GM23338 (cell line): ENCODE data around the gene CA12. TPM values are rescaled to one million over a fixed set of nuclear protein-coding genes. Genes with fewer than 3 reads are reported as not detected.

Experiments
- ATAC-seq: fragments of 200-7000 bp; cut with Tn5 transposase; 3 replicates; pipeline ENCODE4 v1.9.1; 2020
- DNase-seq: peaks from one replicate; pipeline ENCODE4 v3.0.0-alpha.2; 2015; ENCODE audit warnings: low spot score
- H2AFZ ChIP-seq: fragments of 200-600 bp; sonication (generic); 2 replicates; pipeline ENCODE4 v1.8.0; 2016; ENCODE audit warnings: antibody characterized with exemption, mild to moderate bottlenecking, moderate library complexity
- H3F3A ChIP-seq: fragments of 200-600 bp; sonication (generic); replicated peaks from 2 replicates; pipeline ENCODE4 v1.8.0; 2017; ENCODE audit warnings: antibody characterized with exemption, mixed run types, low read depth
- H3K27ac ChIP-seq: fragments of 200-600 bp; sonication (generic); 2 replicates; pipeline ENCODE4 v1.6.1; 2016; ENCODE audit warnings: low read depth
- H3K27me3 ChIP-seq: fragments of 200-600 bp; sonication (generic); 2 replicates; pipeline ENCODE4 v1.8.0; 2016; ENCODE audit warnings: mild to moderate bottlenecking, mixed run types, moderate library complexity; ENCODE audit not compliant: insufficient read depth
- H3K36me3 ChIP-seq: fragments of 200-600 bp; sonication (generic); 2 replicates; pipeline ENCODE4 v1.8.0; 2016; ENCODE audit warnings: mild to moderate bottlenecking; ENCODE audit not compliant: insufficient read depth
- H3K4me1 ChIP-seq: fragments of 200-600 bp; sonication (generic); 2 replicates; pipeline ENCODE4 v1.8.0; 2016; ENCODE audit warnings: mild to moderate bottlenecking, moderate library complexity; ENCODE audit not compliant: insufficient read depth
- H3K4me2 ChIP-seq: fragments of 200-600 bp; sonication (generic); 2 replicates; pipeline ENCODE4 v1.7.1; 2017; ENCODE audit warnings: mixed run types
- H3K4me3 ChIP-seq: fragments of 200-600 bp; sonication (generic); 2 replicates; pipeline ENCODE4 v1.6.1; 2016; ENCODE audit warnings: mixed run types
- H3K79me2 ChIP-seq: fragments of 200-600 bp; sonication (generic); replicated peaks from 2 replicates; pipeline ENCODE4 v1.8.0; 2017; ENCODE audit warnings: mild to moderate bottlenecking; ENCODE audit not compliant: insufficient read depth
- H3K9me2 ChIP-seq: fragments of 200-600 bp; sonication (generic); 2 replicates; pipeline ENCODE4 v1.8.0; 2017; ENCODE audit not compliant: insufficient read depth
- H4K20me1 ChIP-seq: fragments of 200-600 bp; sonication (generic); replicated peaks from 2 replicates; pipeline ENCODE4 v1.8.0; 2017; ENCODE audit warnings: mild to moderate bottlenecking; ENCODE audit not compliant: insufficient read depth
- H3K27ac Mint-ChIP-seq: 2 replicates; pipeline ENCODE4 v1.8.0; 2020; ENCODE audit warnings: inconsistent platforms, mild to moderate bottlenecking, moderate library complexity, mixed read lengths
- H3K27me3 Mint-ChIP-seq: 3 replicates; pipeline ENCODE4 v1.8.0; 2022; ENCODE audit warnings: low read depth, mild to moderate bottlenecking, moderate library complexity, mixed read lengths, inconsistent platforms; ENCODE audit not compliant: insufficient read depth, poor library complexity
- H3K36me3 Mint-ChIP-seq: 3 replicates; pipeline ENCODE4 v1.8.0; 2021; ENCODE audit warnings: low read depth, mild to moderate bottlenecking, inconsistent platforms, moderate library complexity, mixed read lengths
- H3K4me1 Mint-ChIP-seq: 3 replicates; pipeline ENCODE4 v1.8.0; 2020; ENCODE audit warnings: mild to moderate bottlenecking, inconsistent platforms, mixed read lengths
- H3K4me3 Mint-ChIP-seq: 3 replicates; pipeline ENCODE4 v1.8.0; 2021; ENCODE audit warnings: moderate library complexity, mild to moderate bottlenecking, inconsistent platforms, mixed read lengths
- H3K9me3 Mint-ChIP-seq: 3 replicates; pipeline ENCODE4 v1.8.0; 2020; ENCODE audit warnings: moderate library complexity, mild to moderate bottlenecking, inconsistent platforms, mixed read lengths
- CREB1 ChIP-seq: fragments of 250-450 bp; sonication (Bioruptor Pico); IDR thresholded peaks from 2 replicates; pipeline ENCODE4 v1.5.0; 2020; ENCODE audit warnings: low read depth, mild to moderate bottlenecking, moderate library complexity
- EZH2 ChIP-seq: fragments of 200-600 bp; sonication (generic); IDR thresholded peaks from one replicate; pipeline ENCODE4 v1.8.0; 2017; ENCODE audit warnings: antibody characterized with exemption, mild to moderate bottlenecking, low read depth; ENCODE audit not compliant: unreplicated experiment
- EZH2phosphoT487 ChIP-seq: fragments of 200-600 bp; sonication (generic); IDR thresholded peaks from one replicate; pipeline ENCODE4 v1.8.1; 2018; ENCODE audit warnings: antibody characterized with exemption; ENCODE audit not compliant: unreplicated experiment
- JUNB ChIP-seq: IDR thresholded peaks from one replicate; pipeline ENCODE4 v1.6.1; 2016; ENCODE audit warnings: antibody characterized with exemption; ENCODE audit not compliant: unreplicated experiment
- POLR2AphosphoS5 ChIP-seq: IDR thresholded peaks from 2 replicates; pipeline ENCODE4 v1.6.1; 2016; ENCODE audit warnings: antibody characterized with exemption, low read depth
- STAT1 ChIP-seq: IDR thresholded peaks from one replicate; pipeline ENCODE4 v1.6.1; 2016; ENCODE audit warnings: antibody characterized with exemption; ENCODE audit not compliant: unreplicated experiment
- ZNF114 ChIP-seq: fragments of 250-450 bp; sonication (Bioruptor Pico); IDR thresholded peaks from 2 replicates; pipeline ENCODE4 v1.5.0; 2020; ENCODE audit warnings: mild to moderate bottlenecking, moderate library complexity
- polyA plus RNA-seq: library from polyadenylated mRNA; unstranded; fragments of >200 nt; fragmentation: Nextera tagmentation; extraction: Ambion mirVana; gene quantifications from 2 replicates; pipeline ENCODE4 v1.2.1, GENCODE V29; 2016
- total RNA-seq: library from RNA; depleted of rRNA; stranded (reverse); fragments of >200 nt; shearing (Covaris generic); gene quantifications from 2 replicates; pipeline ENCODE4 v1.2.3, GENCODE V29; 2014
- TF ChIP-seq, protein P1 (sequence below): IDR thresholded peaks from one replicate; pipeline ENCODE4 v1.6.1; 2018; ENCODE audit warnings: antibody characterized with exemption; ENCODE audit not compliant: unreplicated experiment
- TF ChIP-seq, protein P2 (sequence below), 2 experiments: fragments of 200-600 bp in 1 of 2; sonication (generic) in 1 of 2; conservative IDR thresholded peaks; 2 replicates each; pipeline versions ENCODE4 v1.5.1 to v1.6.1; 2016 to 2017; ENCODE audit warnings: antibody characterized with exemption in 2 of 2, low read depth in 2 of 2, mild to moderate bottlenecking in 2 of 2, moderate library complexity in 1 of 2
- TF ChIP-seq, protein P3 (sequence below): fragments of 250-450 bp; sonication (Bioruptor Pico); IDR thresholded peaks from 2 replicates; pipeline ENCODE4 v1.5.0; 2020; ENCODE audit warnings: mild to moderate bottlenecking, moderate library complexity

The CA12 gene
- total and polyA plus RNA-seq, 2 experiments from 2014 or later = 2.9 to 5.2 TPM

- Histone ChIP-seq H3K9me2 (no peaks in the 10 kb centered on the region), H3K27ac (no peak overlapping the region), H3K36me3 (no peaks in the 10 kb centered on the region), H3K79me2 (no peaks in the 10 kb centered on the region), H3K4me2 (no peak overlapping the region), H3K27me3 (no peaks in the 10 kb centered on the region), H4K20me1 (no peaks in the 10 kb centered on the region), H3K4me1 (no peaks in the 10 kb centered on the region), H3F3A (no peaks in the 10 kb centered on the region), H3K4me3 (no peak overlapping the region), H2AFZ (no peak overlapping the region)
- Mint-ChIP-seq H3K9me3 (no peaks in the 10 kb centered on the region), H3K27ac (peak overlapping the region; percentile 31; the same call in 1 of the 2 replicates), H3K4me3 (no peak overlapping the region; the same call in 2 of the 3 replicates), H3K27me3 (peaks cover 2% of the 10 kb centered on the region), H3K4me1 (peaks cover 7% of the 10 kb centered on the region), H3K36me3 (no peaks in the 10 kb centered on the region)
- DNase-seq (no peak), ATAC-seq (no peak)
- TF ChIP-seq, protein P1, sequence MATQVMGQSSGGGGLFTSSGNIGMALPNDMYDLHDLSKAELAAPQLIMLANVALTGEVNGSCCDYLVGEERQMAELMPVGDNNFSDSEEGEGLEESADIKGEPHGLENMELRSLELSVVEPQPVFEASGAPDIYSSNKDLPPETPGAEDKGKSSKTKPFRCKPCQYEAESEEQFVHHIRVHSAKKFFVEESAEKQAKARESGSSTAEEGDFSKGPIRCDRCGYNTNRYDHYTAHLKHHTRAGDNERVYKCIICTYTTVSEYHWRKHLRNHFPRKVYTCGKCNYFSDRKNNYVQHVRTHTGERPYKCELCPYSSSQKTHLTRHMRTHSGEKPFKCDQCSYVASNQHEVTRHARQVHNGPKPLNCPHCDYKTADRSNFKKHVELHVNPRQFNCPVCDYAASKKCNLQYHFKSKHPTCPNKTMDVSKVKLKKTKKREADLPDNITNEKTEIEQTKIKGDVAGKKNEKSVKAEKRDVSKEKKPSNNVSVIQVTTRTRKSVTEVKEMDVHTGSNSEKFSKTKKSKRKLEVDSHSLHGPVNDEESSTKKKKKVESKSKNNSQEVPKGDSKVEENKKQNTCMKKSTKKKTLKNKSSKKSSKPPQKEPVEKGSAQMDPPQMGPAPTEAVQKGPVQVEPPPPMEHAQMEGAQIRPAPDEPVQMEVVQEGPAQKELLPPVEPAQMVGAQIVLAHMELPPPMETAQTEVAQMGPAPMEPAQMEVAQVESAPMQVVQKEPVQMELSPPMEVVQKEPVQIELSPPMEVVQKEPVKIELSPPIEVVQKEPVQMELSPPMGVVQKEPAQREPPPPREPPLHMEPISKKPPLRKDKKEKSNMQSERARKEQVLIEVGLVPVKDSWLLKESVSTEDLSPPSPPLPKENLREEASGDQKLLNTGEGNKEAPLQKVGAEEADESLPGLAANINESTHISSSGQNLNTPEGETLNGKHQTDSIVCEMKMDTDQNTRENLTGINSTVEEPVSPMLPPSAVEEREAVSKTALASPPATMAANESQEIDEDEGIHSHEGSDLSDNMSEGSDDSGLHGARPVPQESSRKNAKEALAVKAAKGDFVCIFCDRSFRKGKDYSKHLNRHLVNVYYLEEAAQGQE = no peak
These were observed 26.6 kb downstream of the CA12 start for GRCh38 chr15:63354821-63355650.

DNA sequence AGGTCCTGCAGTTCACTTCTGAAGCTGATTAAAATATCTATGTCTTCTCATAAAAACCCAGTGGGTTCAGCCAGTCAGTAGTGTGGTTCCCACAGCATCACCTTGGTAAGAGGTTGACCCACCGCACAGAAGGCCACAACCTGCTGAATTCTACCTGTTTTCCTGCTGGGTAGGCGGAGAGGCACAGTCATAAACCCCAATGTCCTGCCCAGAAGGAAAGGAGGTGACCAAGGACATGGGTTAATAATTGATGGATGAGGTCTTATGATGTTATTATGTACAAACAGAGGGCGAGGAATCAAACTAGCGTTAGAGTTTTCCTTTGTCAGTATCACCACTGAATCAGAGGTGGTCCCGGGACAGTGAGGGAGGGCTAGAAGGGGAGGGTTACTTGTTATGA is 27.8 kb downstream of the CA12 start:
- ATAC-seq (no peak), DNase-seq (no peak)
- no peaks in the 10 kb centered on the region for H3K36me3 Mint-ChIP-seq
- H3K27ac Mint-ChIP-seq = no peak overlapping the region
- Histone ChIP-seq H4K20me1 (no peaks in the 10 kb centered on the region), H2AFZ (no peak overlapping the region), H3K4me2 (no peak overlapping the region), H3F3A (no peaks in the 10 kb centered on the region), H3K27me3 (no peaks in the 10 kb centered on the region), H3K4me1 (no peaks in the 10 kb centered on the region), H3K9me2 (no peaks in the 10 kb centered on the region), H3K27ac (no peak overlapping the region), H3K36me3 (no peaks in the 10 kb centered on the region), H3K79me2 (no peaks in the 10 kb centered on the region), H3K4me3 (no peak overlapping the region)
- H3K4me3 Mint-ChIP-seq = no peak overlapping the region
- peaks cover 7% of the 10 kb centered on the region for H3K4me1 Mint-ChIP-seq
- peaks cover under 1% of the 10 kb centered on the region for H3K27me3 Mint-ChIP-seq
- H3K9me3 Mint-ChIP-seq = no peaks in the 10 kb centered on the region
- no peak for TF ChIP-seq EZH2phosphoT487
- TF ChIP-seq, protein P2, sequence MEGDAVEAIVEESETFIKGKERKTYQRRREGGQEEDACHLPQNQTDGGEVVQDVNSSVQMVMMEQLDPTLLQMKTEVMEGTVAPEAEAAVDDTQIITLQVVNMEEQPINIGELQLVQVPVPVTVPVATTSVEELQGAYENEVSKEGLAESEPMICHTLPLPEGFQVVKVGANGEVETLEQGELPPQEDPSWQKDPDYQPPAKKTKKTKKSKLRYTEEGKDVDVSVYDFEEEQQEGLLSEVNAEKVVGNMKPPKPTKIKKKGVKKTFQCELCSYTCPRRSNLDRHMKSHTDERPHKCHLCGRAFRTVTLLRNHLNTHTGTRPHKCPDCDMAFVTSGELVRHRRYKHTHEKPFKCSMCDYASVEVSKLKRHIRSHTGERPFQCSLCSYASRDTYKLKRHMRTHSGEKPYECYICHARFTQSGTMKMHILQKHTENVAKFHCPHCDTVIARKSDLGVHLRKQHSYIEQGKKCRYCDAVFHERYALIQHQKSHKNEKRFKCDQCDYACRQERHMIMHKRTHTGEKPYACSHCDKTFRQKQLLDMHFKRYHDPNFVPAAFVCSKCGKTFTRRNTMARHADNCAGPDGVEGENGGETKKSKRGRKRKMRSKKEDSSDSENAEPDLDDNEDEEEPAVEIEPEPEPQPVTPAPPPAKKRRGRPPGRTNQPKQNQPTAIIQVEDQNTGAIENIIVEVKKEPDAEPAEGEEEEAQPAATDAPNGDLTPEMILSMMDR (conservative IDR thresholded peaks at IDR 0.05; ENCODE audit: low read depth in 2 of 2) = no peak
- TF ChIP-seq ZNF114 (CRISPR knock-in tag) = no peak
- TF ChIP-seq POLR2AphosphoS5 = no peak
- TF ChIP-seq EZH2 = no peak
- no peak for TF ChIP-seq CREB1 (CRISPR knock-in tag)
- TF ChIP-seq STAT1 = no peak
- TF ChIP-seq, protein P3, sequence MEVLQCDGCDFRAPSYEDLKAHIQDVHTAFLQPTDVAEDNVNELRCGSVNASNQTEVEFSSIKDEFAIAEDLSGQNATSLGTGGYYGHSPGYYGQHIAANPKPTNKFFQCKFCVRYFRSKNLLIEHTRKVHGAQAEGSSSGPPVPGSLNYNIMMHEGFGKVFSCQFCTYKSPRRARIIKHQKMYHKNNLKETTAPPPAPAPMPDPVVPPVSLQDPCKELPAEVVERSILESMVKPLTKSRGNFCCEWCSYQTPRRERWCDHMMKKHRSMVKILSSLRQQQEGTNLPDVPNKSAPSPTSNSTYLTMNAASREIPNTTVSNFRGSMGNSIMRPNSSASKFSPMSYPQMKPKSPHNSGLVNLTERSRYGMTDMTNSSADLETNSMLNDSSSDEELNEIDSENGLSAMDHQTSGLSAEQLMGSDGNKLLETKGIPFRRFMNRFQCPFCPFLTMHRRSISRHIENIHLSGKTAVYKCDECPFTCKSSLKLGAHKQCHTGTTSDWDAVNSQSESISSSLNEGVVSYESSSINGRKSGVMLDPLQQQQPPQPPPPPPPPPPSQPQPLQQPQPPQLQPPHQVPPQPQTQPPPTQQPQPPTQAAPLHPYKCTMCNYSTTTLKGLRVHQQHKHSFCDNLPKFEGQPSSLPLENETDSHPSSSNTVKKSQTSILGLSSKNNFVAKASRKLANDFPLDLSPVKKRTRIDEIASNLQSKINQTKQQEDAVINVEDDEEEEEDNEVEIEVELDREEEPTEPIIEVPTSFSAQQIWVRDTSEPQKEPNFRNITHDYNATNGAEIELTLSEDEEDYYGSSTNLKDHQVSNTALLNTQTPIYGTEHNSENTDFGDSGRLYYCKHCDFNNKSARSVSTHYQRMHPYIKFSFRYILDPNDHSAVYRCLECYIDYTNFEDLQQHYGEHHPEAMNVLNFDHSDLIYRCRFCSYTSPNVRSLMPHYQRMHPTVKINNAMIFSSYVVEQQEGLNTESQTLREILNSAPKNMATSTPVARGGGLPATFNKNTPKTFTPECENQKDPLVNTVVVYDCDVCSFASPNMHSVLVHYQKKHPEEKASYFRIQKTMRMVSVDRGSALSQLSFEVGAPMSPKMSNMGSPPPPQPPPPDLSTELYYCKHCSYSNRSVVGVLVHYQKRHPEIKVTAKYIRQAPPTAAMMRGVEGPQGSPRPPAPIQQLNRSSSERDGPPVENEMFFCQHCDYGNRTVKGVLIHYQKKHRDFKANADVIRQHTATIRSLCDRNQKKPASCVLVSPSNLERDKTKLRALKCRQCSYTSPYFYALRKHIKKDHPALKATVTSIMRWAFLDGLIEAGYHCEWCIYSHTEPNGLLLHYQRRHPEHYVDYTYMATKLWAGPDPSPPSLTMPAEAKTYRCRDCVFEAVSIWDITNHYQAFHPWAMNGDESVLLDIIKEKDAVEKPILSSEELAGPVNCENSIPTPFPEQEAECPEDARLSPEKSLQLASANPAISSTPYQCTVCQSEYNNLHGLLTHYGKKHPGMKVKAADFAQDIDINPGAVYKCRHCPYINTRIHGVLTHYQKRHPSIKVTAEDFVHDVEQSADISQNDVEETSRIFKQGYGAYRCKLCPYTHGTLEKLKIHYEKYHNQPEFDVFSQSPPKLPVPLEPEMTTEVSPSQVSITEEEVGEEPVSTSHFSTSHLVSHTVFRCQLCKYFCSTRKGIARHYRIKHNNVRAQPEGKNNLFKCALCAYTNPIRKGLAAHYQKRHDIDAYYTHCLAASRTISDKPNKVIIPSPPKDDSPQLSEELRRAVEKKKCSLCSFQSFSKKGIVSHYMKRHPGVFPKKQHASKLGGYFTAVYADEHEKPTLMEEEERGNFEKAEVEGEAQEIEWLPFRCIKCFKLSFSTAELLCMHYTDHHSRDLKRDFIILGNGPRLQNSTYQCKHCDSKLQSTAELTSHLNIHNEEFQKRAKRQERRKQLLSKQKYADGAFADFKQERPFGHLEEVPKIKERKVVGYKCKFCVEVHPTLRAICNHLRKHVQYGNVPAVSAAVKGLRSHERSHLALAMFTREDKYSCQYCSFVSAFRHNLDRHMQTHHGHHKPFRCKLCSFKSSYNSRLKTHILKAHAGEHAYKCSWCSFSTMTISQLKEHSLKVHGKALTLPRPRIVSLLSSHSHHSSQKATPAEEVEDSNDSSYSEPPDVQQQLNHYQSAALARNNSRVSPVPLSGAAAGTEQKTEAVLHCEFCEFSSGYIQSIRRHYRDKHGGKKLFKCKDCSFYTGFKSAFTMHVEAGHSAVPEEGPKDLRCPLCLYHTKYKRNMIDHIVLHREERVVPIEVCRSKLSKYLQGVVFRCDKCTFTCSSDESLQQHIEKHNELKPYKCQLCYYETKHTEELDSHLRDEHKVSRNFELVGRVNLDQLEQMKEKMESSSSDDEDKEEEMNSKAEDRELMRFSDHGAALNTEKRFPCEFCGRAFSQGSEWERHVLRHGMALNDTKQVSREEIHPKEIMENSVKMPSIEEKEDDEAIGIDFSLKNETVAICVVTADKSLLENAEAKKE = no peak
- no peak for TF ChIP-seq JUNB
